ENCODE data around the gene PRELID3B.

PRELID3B gene

DNA sequence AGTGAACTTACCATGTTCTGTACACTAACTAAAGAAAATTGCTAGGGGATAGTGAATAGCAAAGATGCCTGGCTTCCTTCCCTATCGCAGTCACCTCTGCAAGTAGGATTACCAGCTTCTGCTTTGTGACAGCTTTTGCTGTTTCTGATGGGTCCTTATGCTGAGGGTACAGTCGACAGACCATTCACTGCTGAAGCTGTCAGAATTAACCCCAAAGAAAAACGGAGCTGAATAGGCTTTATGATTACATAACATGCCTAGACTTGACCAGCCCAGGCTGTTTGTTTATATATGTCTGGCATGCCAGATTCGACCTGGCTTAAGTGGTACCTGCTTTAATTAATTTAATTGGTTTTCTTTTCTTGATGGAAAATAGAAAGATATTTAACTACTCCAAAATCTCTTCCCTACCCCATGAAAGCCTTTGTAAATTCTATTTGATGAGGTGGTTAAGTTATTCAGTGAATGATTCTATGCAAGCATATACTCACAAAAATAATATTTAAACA is 21.7 kb upstream of the PRELID3B start:
- Histone ChIP-seq H3F3A (ENCODE audit: insufficient read depth) (no peaks in the 10 kb centered on the region), H2AFZ (ENCODE audit: low read depth, low read length, severe bottlenecking) (no peak overlapping the region), H4K20me1 (ENCODE audit: low read depth, low read length) (no peaks in the 10 kb centered on the region), H3K36me3 (ENCODE audit: low read length) (no peaks in the 10 kb centered on the region), H3K27ac (ENCODE audit: low read depth, low read length) (no peak overlapping the region), H3K79me2 (ENCODE audit: insufficient read depth, low read length) (no peaks in the 10 kb centered on the region), H3K9me2 (replicated peaks; ENCODE audit: insufficient read depth, low read length) (no peaks in the 10 kb centered on the region), H3K27me3 (ENCODE audit: low read length) (0 out of 2 replicates have a peak, but pooled peaks cover 3% of the 10 kb centered on the region), H3K9me3 (ENCODE audit: insufficient read depth, low read length) (no peaks in the 10 kb centered on the region), H3K9ac (ENCODE audit: low read length) (no peak overlapping the region), H3K4me3 (ENCODE audit: insufficient read depth, low read length, poor library complexity, severe bottlenecking) (no peak overlapping the region), H3K4me2 (ENCODE audit: low read depth, low read length, poor library complexity, severe bottlenecking) (no peak overlapping the region)
- TF ChIP-seq EZH2phosphoT487 (conservative IDR thresholded peaks at IDR 0.05; ENCODE audit: low read length) = no peak
- TF ChIP-seq, protein P1, sequence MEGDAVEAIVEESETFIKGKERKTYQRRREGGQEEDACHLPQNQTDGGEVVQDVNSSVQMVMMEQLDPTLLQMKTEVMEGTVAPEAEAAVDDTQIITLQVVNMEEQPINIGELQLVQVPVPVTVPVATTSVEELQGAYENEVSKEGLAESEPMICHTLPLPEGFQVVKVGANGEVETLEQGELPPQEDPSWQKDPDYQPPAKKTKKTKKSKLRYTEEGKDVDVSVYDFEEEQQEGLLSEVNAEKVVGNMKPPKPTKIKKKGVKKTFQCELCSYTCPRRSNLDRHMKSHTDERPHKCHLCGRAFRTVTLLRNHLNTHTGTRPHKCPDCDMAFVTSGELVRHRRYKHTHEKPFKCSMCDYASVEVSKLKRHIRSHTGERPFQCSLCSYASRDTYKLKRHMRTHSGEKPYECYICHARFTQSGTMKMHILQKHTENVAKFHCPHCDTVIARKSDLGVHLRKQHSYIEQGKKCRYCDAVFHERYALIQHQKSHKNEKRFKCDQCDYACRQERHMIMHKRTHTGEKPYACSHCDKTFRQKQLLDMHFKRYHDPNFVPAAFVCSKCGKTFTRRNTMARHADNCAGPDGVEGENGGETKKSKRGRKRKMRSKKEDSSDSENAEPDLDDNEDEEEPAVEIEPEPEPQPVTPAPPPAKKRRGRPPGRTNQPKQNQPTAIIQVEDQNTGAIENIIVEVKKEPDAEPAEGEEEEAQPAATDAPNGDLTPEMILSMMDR (IDR thresholded peaks at IDR 0.05; ENCODE audit: insufficient read depth, low read length, poor library complexity, severe bottlenecking) = no peak

DNA sequence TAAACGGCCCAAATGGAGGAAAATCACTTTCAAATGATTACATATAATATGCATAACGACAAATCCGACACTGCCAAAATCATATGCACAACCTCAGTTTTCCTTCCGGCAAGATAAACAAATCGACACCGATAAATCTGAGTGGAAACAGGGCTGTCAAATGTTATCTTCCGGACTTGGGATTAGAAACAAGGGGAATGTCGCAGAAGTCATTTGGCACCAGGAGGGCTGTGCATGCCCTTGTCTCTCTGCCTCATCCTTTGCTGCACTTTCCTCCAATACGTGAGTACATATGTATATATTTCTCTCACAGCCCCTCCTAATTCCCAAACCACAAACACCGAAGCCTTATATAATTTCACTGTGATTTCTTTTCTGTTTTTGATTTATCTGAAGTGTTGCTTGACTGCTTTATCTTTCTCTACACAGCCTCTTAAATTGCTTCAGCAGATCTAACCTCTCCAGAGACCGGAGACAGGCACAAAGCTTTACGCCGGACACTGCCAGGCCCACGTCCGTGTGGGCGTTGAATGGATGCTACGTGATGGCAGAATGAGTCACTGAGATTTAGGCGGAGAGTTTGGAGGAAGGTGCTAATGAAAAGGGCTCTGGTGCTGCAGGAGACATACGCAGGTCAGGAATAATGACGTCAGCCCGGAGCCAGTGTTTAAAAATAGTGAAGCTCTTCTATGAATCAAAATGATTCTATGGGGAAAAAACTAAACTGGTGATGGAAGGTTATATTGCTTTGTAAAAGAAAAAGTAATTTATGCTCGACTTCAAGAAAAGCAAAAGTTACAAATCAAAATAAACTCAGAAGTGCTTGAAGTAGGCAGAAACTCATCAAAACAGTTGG is 21.0 kb upstream of the PRELID3B start:
- Histone ChIP-seq H3K36me3 (ENCODE audit: low read length) (no peaks in the 10 kb centered on the region), H3K9me3 (ENCODE audit: insufficient read depth, low read length) (no peaks in the 10 kb centered on the region), H3K9me2 (replicated peaks; ENCODE audit: insufficient read depth, low read length) (no peaks in the 10 kb centered on the region), H3K9ac (ENCODE audit: low read length) (no peak overlapping the region), H4K20me1 (ENCODE audit: low read depth, low read length) (no peaks in the 10 kb centered on the region), H3F3A (ENCODE audit: insufficient read depth) (no peaks in the 10 kb centered on the region), H3K27ac (ENCODE audit: low read depth, low read length) (no peak overlapping the region), H3K4me3 (ENCODE audit: insufficient read depth, low read length, poor library complexity, severe bottlenecking) (no peak overlapping the region), H3K79me2 (ENCODE audit: insufficient read depth, low read length) (no peaks in the 10 kb centered on the region), H3K27me3 (ENCODE audit: low read length) (0 out of 2 replicates have a peak, but pooled peaks cover 3% of the 10 kb centered on the region), H2AFZ (ENCODE audit: low read depth, low read length, severe bottlenecking) (no peak overlapping the region), H3K4me2 (ENCODE audit: low read depth, low read length, poor library complexity, severe bottlenecking) (no peak overlapping the region)
- TF ChIP-seq, protein P1 (IDR thresholded peaks at IDR 0.05; ENCODE audit: insufficient read depth, low read length, poor library complexity, severe bottlenecking) = no peak

DNA sequence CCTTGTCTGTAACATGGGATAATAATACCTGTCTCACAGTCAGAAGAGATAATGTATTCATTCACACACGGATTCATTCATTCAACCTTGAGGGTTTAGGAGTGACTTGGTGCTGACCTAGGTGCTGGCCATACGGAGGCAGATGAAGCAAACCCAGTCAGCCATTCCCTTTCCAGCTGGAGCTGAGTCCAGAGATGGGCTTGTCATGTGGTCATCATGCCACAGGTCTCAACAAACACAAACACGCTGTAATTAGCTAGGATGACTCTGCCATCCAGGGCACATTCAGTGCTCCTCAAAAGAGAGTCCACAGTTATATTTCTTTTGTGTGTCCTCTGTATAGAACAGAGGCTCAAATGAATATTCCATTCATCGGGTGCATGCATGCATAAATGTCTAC is 19.5 kb upstream of the PRELID3B start:
- Histone ChIP-seq H3K27ac (ENCODE audit: low read depth, low read length) (no peak overlapping the region), H3K79me2 (ENCODE audit: insufficient read depth, low read length) (no peaks in the 10 kb centered on the region), H4K20me1 (ENCODE audit: low read depth, low read length) (no peaks in the 10 kb centered on the region), H3K4me3 (ENCODE audit: insufficient read depth, low read length, poor library complexity, severe bottlenecking) (no peak overlapping the region), H3K9me2 (replicated peaks; ENCODE audit: insufficient read depth, low read length) (no peaks in the 10 kb centered on the region), H3K36me3 (ENCODE audit: low read length) (no peaks in the 10 kb centered on the region), H3K4me2 (ENCODE audit: low read depth, low read length, poor library complexity, severe bottlenecking) (no peak overlapping the region), H3K9ac (ENCODE audit: low read length) (no peak overlapping the region), H3F3A (ENCODE audit: insufficient read depth) (no peaks in the 10 kb centered on the region), H3K27me3 (ENCODE audit: low read length) (0 out of 2 replicates have a peak, but pooled peaks cover 3% of the 10 kb centered on the region), H3K9me3 (ENCODE audit: insufficient read depth, low read length) (no peaks in the 10 kb centered on the region), H2AFZ (ENCODE audit: low read depth, low read length, severe bottlenecking) (no peak overlapping the region)
- TF ChIP-seq, protein P1 (IDR thresholded peaks at IDR 0.05; ENCODE audit: insufficient read depth, low read length, poor library complexity, severe bottlenecking) = no peak
- no peak for TF ChIP-seq EZH2phosphoT487 (conservative IDR thresholded peaks at IDR 0.05; ENCODE audit: low read length)
